Heart left ventricle (tissue), 16 donors: ENCODE results near the gene ANGPTL4. TPM values are rescaled to one million over a fixed set of nuclear protein-coding genes. Genes with fewer than 3 reads are reported as not detected.
A peak's percentile ranks its signal among the peaks of the same experiment; 100 is the strongest.

Experiments
- ATAC-seq, 4 donors: fragments of 200-7000 bp; cut with Tn5 transposase; one replicate each; pipeline ENCODE4 v1.9.1; 2020 to 2022; ENCODE audit warnings: moderate library complexity in 4 of 4, mild to moderate bottlenecking in 3 of 4, moderate number of reproducible peaks in 1 of 4
- DNase-seq, 5 donors: peaks; one replicate each; pipeline ENCODE4 v3.0.0-alpha.2; 2020
- H3K27ac ChIP-seq, 12 donors: fragments of 200-600 bp; sonication (generic) in 4 of 12; one replicate each; pipeline versions ENCODE4 v1.5.0 to v1.8.0; 2016 to 2022; ENCODE audit warnings: mild to moderate bottlenecking in 2 of 12
- H3K27me3 ChIP-seq, 9 donors: fragments of 200-600 bp; sonication (generic) in 2 of 9; one replicate each; pipeline versions ENCODE4 v1.5.1 to v1.8.0; 2016 to 2022; ENCODE audit warnings: mild to moderate bottlenecking in 3 of 9
- H3K36me3 ChIP-seq, 9 donors: fragments of 200-600 bp; sonication (generic) in 2 of 9; one replicate each; pipeline versions ENCODE4 v1.5.0 to v1.8.0; 2018 to 2022; ENCODE audit warnings: mild to moderate bottlenecking in 2 of 9
- H3K4me1 ChIP-seq, 12 donors: fragments of 200-600 bp; sonication (generic) in 4 of 12; one replicate each; pipeline versions ENCODE4 v1.5.0 to v1.8.0; 2016 to 2022; ENCODE audit warnings: mild to moderate bottlenecking in 3 of 12
- H3K4me3 ChIP-seq, 12 donors: fragments of 200-600 bp; sonication (generic) in 4 of 12; one replicate each; pipeline versions ENCODE4 v1.5.0 to v1.8.0; 2017 to 2022; ENCODE audit warnings: mild to moderate bottlenecking in 9 of 12, moderate library complexity in 4 of 12
- H3K9me3 ChIP-seq, 12 donors: fragments of 200-600 bp; sonication (generic) in 4 of 12; one replicate each; pipeline versions ENCODE4 v1.5.0 to v1.8.0; 2016 to 2022; ENCODE audit warnings: mild to moderate bottlenecking in 1 of 12
- CTCF ChIP-seq, 12 donors: fragments of 200-600 bp; sonication (generic) in 4 of 12; IDR thresholded peaks; one replicate each; pipeline versions ENCODE4 v1.5.0 to v1.8.0; 2018 to 2022; ENCODE audit warnings: antibody characterized with exemption in 12 of 12, mild to moderate bottlenecking in 5 of 12
- POLR2A ChIP-seq, 2 donors: fragments of 450-650 bp; IDR thresholded peaks; one replicate each; pipeline ENCODE4 v1.6.1; 2017; ENCODE audit warnings: antibody characterized with exemption in 2 of 2, mild to moderate bottlenecking in 2 of 2, moderate library complexity in 2 of 2
- WGBS, 4 donors: extraction: QIAGEN DNeasy Blood & Tissue Kit in 2 of 4; methylation state at CpG; one replicate each; pipeline versions ENCODE4 v1.1.5 to v1.1.7; 2013 to 2018; 5-methylcytosine and 5-hydroxymethylcytosine counted together
- intact Hi-C, 10 donors: fragments of 100-400 bp; cut with DNase I; formaldehyde crosslinking; loops; one replicate each; pipeline versions ENCODE4 v1.11.1 to v1.14.2; 2022
- polyA plus RNA-seq, 2 donors: library from polyadenylated mRNA; stranded (reverse); fragments of 200-250 nt; gene quantifications; one replicate each; pipeline ENCODE4 v1.2.3, GENCODE V29; 2013
- total RNA-seq, 9 donors: library from RNA; depleted of rRNA in 2 of 9; stranded (reverse); fragments of >200 nt in 2 of 9; fragmentation: NEBNext Ultra II Directional in 3 of 9; extraction: Animal tissue kit (Norgen Biotek cat#: 25700) in 3 of 9; gene quantifications; one replicate each; pipeline versions ENCODE4 v1.1.0 to v1.2.4, GENCODE V29; 2016 to 2023
- donor health status: ischemic (EF 13 %, LVEDD 7.1; RV severe dilation, severe dysfunction).
- donor health status: healthy with polysubstance abuse.
- donor health status: DM: no; HTN: yes; CAD: no.
- donor health status: DM: no; HTN: no; CAD: no.
- donor health status: ischemic (EF 25% LVEDD 6.9; RV normal size, moderate dysfunction).
- donor health status: ischemic (EF 25% LVEDD 5.7; RV mildly dilated, moderate dysfunction).
- donor health status: healthy.
- donor health status: DM: yes; HTN: yes; CAD: no.
- donor health status: ischemic (EF 35%, LVEDD 5.7; RV mildly dilated, moderate dysfunction).
- donor health status: nonischemic (EF 11% LVEDD 7.7; RV severe dilation, severe dysfunction).
- donor health status: DM: yes; HTN: yes; CAD: no.
- donor health status: PGD.
- donor health status: ischemic (EF 29% LVEDD 5.4; RV normal size, mild dysfunction).
- donor health status: nonischemic (EF 23%, LVEDD 6.1; RV moderate dilation, normal function).

The ANGPTL4 gene
- total and polyA plus RNA-seq, 11 donors: 2.4 to 117 (median 10.8) TPM

- ATAC-seq: no peak
Observed at GRCh38 chr19:8335343-8336071, 28.4 kb upstream of the ANGPTL4 start.

GRCh38 chr19:8336072-8336569 lies 27.8 kb upstream of the ANGPTL4 start:
- Histone ChIP-seq H3K4me1 (peaks cover 10 to 61% (median 36%) of the 10 kb centered on the region in 12 donors), H3K27ac (peak overlapping the region in 9 of 12 donors; percentile 0 to 59 (median 44)), H3K9me3 (no peaks in the 10 kb centered on the region), H3K4me3 (peak overlapping the region in 5 of 12 donors; percentile 7 to 43 (median 35)), H3K27me3 (peaks cover 6 to 47% (median 13%) of the 10 kb centered on the region in 9 donors), H3K36me3 (peaks cover 0 to 15% (median 2%) of the 10 kb centered on the region in 9 donors)
- ATAC-seq (no peak), DNase-seq (no peak)
- TF ChIP-seq CTCF (IDR thresholded peaks at IDR 0.05) (no peak), POLR2A (IDR thresholded peaks at IDR 0.05) (no peak)
- 28 to 44% (median 31%) methylated on average over 23 to 27 of the region's 27 CpGs for WGBS, 4 donors
- intact Hi-C loops: no loop called here

More at GRCh38 chr19:8335343-8336071, 28.4 kb upstream of the ANGPTL4 start:
- H3K4me1 ChIP-seq: peaks cover 10 to 57% (median 36%) of the 10 kb centered on the region in 12 donors
- peaks cover 6 to 44% (median 13%) of the 10 kb centered on the region in 9 donors for H3K27me3 ChIP-seq
- H3K4me3 ChIP-seq: peak overlapping the region in 8 of 12 donors; percentile 15 to 45 (median 39)
- intact Hi-C loops: no loop called here
- H3K27ac ChIP-seq: peak overlapping the region in 9 of 12 donors; percentile 0 to 59 (median 44)
- no peaks in the 10 kb centered on the region for H3K9me3 ChIP-seq
- DNase-seq: no peak
- WGBS, 4 donors: 16 to 28% (median 22%) methylated on average over 27 to 79 of the region's 79 CpGs
- H3K36me3 ChIP-seq: peaks cover 0 to 15% (median 2%) of the 10 kb centered on the region in 9 donors
- no peak for TF ChIP-seq POLR2A (IDR thresholded peaks at IDR 0.05)
- peak in 3 of 12 donors; percentile 4 to 12 (median 9) for TF ChIP-seq CTCF (IDR thresholded peaks at IDR 0.05)

GRCh38 chr19:8336660-8337059 lies 27.3 kb upstream of the ANGPTL4 start:
- WGBS, 4 donors: 49 to 58% (median 55%) methylated on average over 8 of the region's 8 CpGs

More at GRCh38 chr19:8336660-8337059, 27.3 kb upstream of the ANGPTL4 start:
- intact Hi-C loops: no loop called here
- Histone ChIP-seq H3K4me1 (peaks cover 10 to 66% (median 39%) of the 10 kb centered on the region in 12 donors), H3K27me3 (peaks cover 6 to 47% (median 13%) of the 10 kb centered on the region in 9 donors), H3K4me3 (peak overlapping the region in 1 of 12 donors; percentile 7), H3K9me3 (no peaks in the 10 kb centered on the region), H3K36me3 (peaks cover 0 to 15% (median 0%) of the 10 kb centered on the region in 9 donors), H3K27ac (peak overlapping the region in 8 of 12 donors; percentile 30 to 59 (median 50))
- TF ChIP-seq CTCF (IDR thresholded peaks at IDR 0.05) (no peak), POLR2A (IDR thresholded peaks at IDR 0.05) (no peak)
- ATAC-seq (no peak), DNase-seq (no peak)
